ENCODE data around the gene DNAJA4.

DNAJA4 gene

GRCh38 chr15:78315686-78316282 lies 51.4 kb downstream of the DNAJA4 start:
- Histone ChIP-seq H2AFZ (ENCODE audit: low read length) (no peak overlapping the region), H3K4me3 (ENCODE audit: low read length, poor library complexity, severe bottlenecking) (no peak overlapping the region), H3K79me2 (ENCODE audit: insufficient read depth, low read length) (no peaks in the 10 kb centered on the region), H3K9ac (ENCODE audit: low read depth, low read length, poor library complexity, severe bottlenecking) (no peak overlapping the region), H3K9me3 (ENCODE audit: insufficient read depth, low read depth, low read length) (no peaks in the 10 kb centered on the region), H3F3A (ENCODE audit: low read depth) (no peaks in the 10 kb centered on the region), H3K27me3 (ENCODE audit: insufficient read depth, low read length, poor library complexity, severe bottlenecking) (no peaks in the 10 kb centered on the region), H3K4me2 (ENCODE audit: low read depth, low read length, poor library complexity, severe bottlenecking) (no peak overlapping the region), H4K20me1 (ENCODE audit: insufficient read depth, low read length, poor library complexity, severe bottlenecking) (no peaks in the 10 kb centered on the region), H3K36me3 (ENCODE audit: insufficient read depth, low read length) (no peaks in the 10 kb centered on the region), H3K4me1 (ENCODE audit: insufficient read depth, low read length, poor library complexity, severe bottlenecking) (no peaks in the 10 kb centered on the region), H3K9me2 (replicated peaks; ENCODE audit: low read depth, low read length) (no peaks in the 10 kb centered on the region)
- TF ChIP-seq CTCF (conservative IDR thresholded peaks at IDR 0.05; ENCODE audit: low read length) = peak; percentile 43
- TF ChIP-seq EZH2phosphoT487 (IDR thresholded peaks at IDR 0.05; ENCODE audit: borderline replicate concordance) = no peak

GRCh38 chr15:78316283-78317083 lies 52.1 kb downstream of the DNAJA4 start:
- TF ChIP-seq EZH2phosphoT487 (IDR thresholded peaks at IDR 0.05; ENCODE audit: borderline replicate concordance) = no peak
- TF ChIP-seq CTCF (conservative IDR thresholded peaks at IDR 0.05; ENCODE audit: low read length) = no peak
- Histone ChIP-seq H4K20me1 (ENCODE audit: insufficient read depth, low read length, poor library complexity, severe bottlenecking) (no peaks in the 10 kb centered on the region), H3K27me3 (ENCODE audit: insufficient read depth, low read length, poor library complexity, severe bottlenecking) (no peaks in the 10 kb centered on the region), H3K4me1 (ENCODE audit: insufficient read depth, low read length, poor library complexity, severe bottlenecking) (no peaks in the 10 kb centered on the region), H3K4me2 (ENCODE audit: low read depth, low read length, poor library complexity, severe bottlenecking) (no peak overlapping the region), H3K9me3 (ENCODE audit: insufficient read depth, low read depth, low read length) (no peaks in the 10 kb centered on the region), H3K79me2 (ENCODE audit: insufficient read depth, low read length) (no peaks in the 10 kb centered on the region), H3K4me3 (ENCODE audit: low read length, poor library complexity, severe bottlenecking) (no peak overlapping the region), H3K9ac (ENCODE audit: low read depth, low read length, poor library complexity, severe bottlenecking) (no peak overlapping the region), H3K36me3 (ENCODE audit: insufficient read depth, low read length) (no peaks in the 10 kb centered on the region), H2AFZ (ENCODE audit: low read length) (no peak overlapping the region), H3F3A (ENCODE audit: low read depth) (no peaks in the 10 kb centered on the region), H3K9me2 (replicated peaks; ENCODE audit: low read depth, low read length) (no peaks in the 10 kb centered on the region)

GRCh38 chr15:78317145-78317836 lies 52.9 kb downstream of the DNAJA4 start:
- Histone ChIP-seq H2AFZ (ENCODE audit: low read length) (no peak overlapping the region), H3K79me2 (ENCODE audit: insufficient read depth, low read length) (no peaks in the 10 kb centered on the region), H3K9ac (ENCODE audit: low read depth, low read length, poor library complexity, severe bottlenecking) (no peak overlapping the region), H3K36me3 (ENCODE audit: insufficient read depth, low read length) (no peaks in the 10 kb centered on the region), H4K20me1 (ENCODE audit: insufficient read depth, low read length, poor library complexity, severe bottlenecking) (no peaks in the 10 kb centered on the region), H3K9me3 (ENCODE audit: insufficient read depth, low read depth, low read length) (no peaks in the 10 kb centered on the region), H3K4me1 (ENCODE audit: insufficient read depth, low read length, poor library complexity, severe bottlenecking) (no peaks in the 10 kb centered on the region), H3K4me3 (ENCODE audit: low read length, poor library complexity, severe bottlenecking) (no peak overlapping the region), H3K27me3 (ENCODE audit: insufficient read depth, low read length, poor library complexity, severe bottlenecking) (no peaks in the 10 kb centered on the region), H3F3A (ENCODE audit: low read depth) (no peaks in the 10 kb centered on the region), H3K4me2 (ENCODE audit: low read depth, low read length, poor library complexity, severe bottlenecking) (no peak overlapping the region), H3K9me2 (replicated peaks; ENCODE audit: low read depth, low read length) (no peaks in the 10 kb centered on the region)
- TF ChIP-seq EZH2phosphoT487 (IDR thresholded peaks at IDR 0.05; ENCODE audit: borderline replicate concordance) (no peak), CTCF (conservative IDR thresholded peaks at IDR 0.05; ENCODE audit: low read length) (peak; percentile 27)

Measured in Loucy (cell line).